ENCODE results near the gene RNF224.
A peak's percentile ranks its signal among the peaks of the same experiment; 100 is the strongest.
"Not testable (repeated sequence)": the region's sequence is repeated elsewhere in the genome, so short reads cannot be mapped to it uniquely, and the experiment has no call there.

The RNF224 gene

GRCh38 chr9:137236936-137237421, 9.7 kb downstream of the RNF224 start:
- peak overlapping the region; percentile 31 for H3K4me3 ChIP-seq
- no peak overlapping the region for H3K9ac ChIP-seq (ENCODE audit: insufficient read length)
- no peak for DNase-seq (ENCODE audit: low read depth, low spot score)
- peaks cover 3% of the 10 kb centered on the region for H3K36me3 ChIP-seq (ENCODE audit: insufficient read depth, low read length)
- H3K27ac ChIP-seq: no peak overlapping the region
- TF ChIP-seq FOXP2 (optimal IDR thresholded peaks at IDR 0.05; ENCODE audit: control extremely low read depth, extremely low read length, insufficient read depth): no peak
- TF ChIP-seq EZH2 (IDR thresholded peaks at IDR 0.05): no peak
- TF ChIP-seq POLR2AphosphoS5 (IDR thresholded peaks at IDR 0.05; ENCODE audit: borderline replicate concordance, low read depth, low read length): no peak
- H3K9me3 ChIP-seq (ENCODE audit: low read depth, low read length): no peaks in the 10 kb centered on the region

GRCh38 chr9:137237759-137238726, 10.7 kb downstream of the RNF224 start:
- H3K9ac ChIP-seq (ENCODE audit: insufficient read length): no peak overlapping the region
- no peak overlapping the region for H3K4me3 ChIP-seq
- no peak overlapping the region for H3K27ac ChIP-seq
- TF ChIP-seq EZH2 (IDR thresholded peaks at IDR 0.05): no peak
- TF ChIP-seq POLR2AphosphoS5 (IDR thresholded peaks at IDR 0.05; ENCODE audit: borderline replicate concordance, low read depth, low read length): no peak
- no peak for TF ChIP-seq FOXP2 (optimal IDR thresholded peaks at IDR 0.05; ENCODE audit: control extremely low read depth, extremely low read length, insufficient read depth)
- DNase-seq (ENCODE audit: low read depth, low spot score): no peak
- H3K36me3 ChIP-seq (ENCODE audit: insufficient read depth, low read length): peaks cover 14% of the 10 kb centered on the region
- no peaks in the 10 kb centered on the region for H3K9me3 ChIP-seq (ENCODE audit: low read depth, low read length)

GRCh38 chr9:137239541-137240200, 12.4 kb downstream of the RNF224 start:
- H3K4me3 ChIP-seq: peak overlapping the region; percentile 80
- DNase-seq (ENCODE audit: low read depth, low spot score); H3K9me3 ChIP-seq (ENCODE audit: low read depth, low read length): not testable (repeated sequence)
- H3K27ac ChIP-seq: peak overlapping the region; percentile 85
- peaks cover 21% of the 10 kb centered on the region for H3K36me3 ChIP-seq (ENCODE audit: insufficient read depth, low read length)
- H3K9ac ChIP-seq (ENCODE audit: insufficient read length): peak overlapping the region; percentile 88

- peaks cover 21% of the 10 kb centered on the region for H3K36me3 ChIP-seq (ENCODE audit: insufficient read depth, low read length)
Observed at GRCh38 chr9:137240318-137240840, 13.1 kb downstream of the RNF224 start.

GRCh38 chr9:137240841-137241489, 13.7 kb downstream of the RNF224 start, which contains the start of gene TUBB4B:
TUBB4B (plus strand) TSS chr9:137241287; CDS start chr9:137241361, 74 bp downstream.
- peaks cover 21% of the 10 kb centered on the region for H3K36me3 ChIP-seq (ENCODE audit: insufficient read depth, low read length)
- H3K9me3 ChIP-seq (ENCODE audit: low read depth, low read length): no peaks in the 10 kb centered on the region
- peak; percentile 100 for DNase-seq (ENCODE audit: low read depth, low spot score)
- peak within 1 kb of the TSS; percentile 91 for H3K9ac ChIP-seq (ENCODE audit: insufficient read length)
- peak within 1 kb of the TSS; percentile 85 for H3K27ac ChIP-seq
- TF ChIP-seq POLR2AphosphoS5 (IDR thresholded peaks at IDR 0.05; ENCODE audit: borderline replicate concordance, low read depth, low read length) (peak; percentile 100), EZH2 (IDR thresholded peaks at IDR 0.05) (no peak), FOXP2 (optimal IDR thresholded peaks at IDR 0.05; ENCODE audit: control extremely low read depth, extremely low read length, insufficient read depth) (peak; percentile 66)
- peak within 1 kb of the TSS; percentile 90 for H3K4me3 ChIP-seq

More at GRCh38 chr9:137240318-137240840, 13.1 kb downstream of the RNF224 start:
- TF ChIP-seq EZH2 (IDR thresholded peaks at IDR 0.05) (no peak), POLR2AphosphoS5 (IDR thresholded peaks at IDR 0.05; ENCODE audit: borderline replicate concordance, low read depth, low read length) (peak; percentile 38; the same call in 1 of the 2 replicates)
- peak overlapping the region; percentile 88 for H3K9ac ChIP-seq (ENCODE audit: insufficient read length)
- H3K27ac ChIP-seq: peak overlapping the region; percentile 85
- no peaks in the 10 kb centered on the region for H3K9me3 ChIP-seq (ENCODE audit: low read depth, low read length)
- no peak for DNase-seq (ENCODE audit: low read depth, low spot score)
- peak overlapping the region; percentile 80 for H3K4me3 ChIP-seq

GRCh38 chr9:137241490-137242268, 14.4 kb downstream of the RNF224 start:
- DNase-seq (ENCODE audit: low read depth, low spot score): no peak
- no peak overlapping the region for H3K27ac ChIP-seq
- H3K36me3 ChIP-seq (ENCODE audit: insufficient read depth, low read length): peaks cover 21% of the 10 kb centered on the region
- no peaks in the 10 kb centered on the region for H3K9me3 ChIP-seq (ENCODE audit: low read depth, low read length)
- H3K9ac ChIP-seq (ENCODE audit: insufficient read length): peak overlapping the region; percentile 91
- TF ChIP-seq FOXP2 (optimal IDR thresholded peaks at IDR 0.05; ENCODE audit: control extremely low read depth, extremely low read length, insufficient read depth): no peak
- TF ChIP-seq EZH2 (IDR thresholded peaks at IDR 0.05): no peak
- no peak for TF ChIP-seq POLR2AphosphoS5 (IDR thresholded peaks at IDR 0.05; ENCODE audit: borderline replicate concordance, low read depth, low read length)
- peak overlapping the region; percentile 90 for H3K4me3 ChIP-seq

All from SK-N-MC (cell line).